GM12878 (cell line): ENCODE results near the gene FALEC. TPM values are rescaled to one million over a fixed set of nuclear protein-coding genes. Genes with fewer than 3 reads are reported as not detected.

Source experiments
- BACH1 ChIP-seq: fragments of 450-650 bp; IDR thresholded peaks from 2 replicates; pipeline ENCODE4 v1.6.1; 2017; ENCODE audit warnings: mild to moderate bottlenecking, borderline replicate concordance
- BCL3 ChIP-seq: IDR thresholded peaks from 2 replicates; pipeline ENCODE4 v1.6.1; 2011; ENCODE audit warnings: borderline replicate concordance, low read depth, mild to moderate bottlenecking, moderate library complexity, low read length; ENCODE audit not compliant: insufficient read depth, poor library complexity, severe bottlenecking
- CBX3 ChIP-seq: fragments of 200-600 bp; sonication (generic); IDR thresholded peaks from 2 replicates; pipeline ENCODE4 v1.6.1; 2016; ENCODE audit warnings: low read depth, borderline replicate concordance
- CBX5 ChIP-seq: sonication (generic); IDR thresholded peaks from 2 replicates; pipeline ENCODE4 v1.6.1; 2016; ENCODE audit warnings: low read depth, moderate library complexity, mild to moderate bottlenecking, inconsistent platforms
- CHD2 ChIP-seq: IDR thresholded peaks from 2 replicates; pipeline ENCODE4 v1.6.1; 2011; ENCODE audit warnings: low read depth, low read length, improper control_type of control experiment, borderline replicate concordance
- E2F4 ChIP-seq: IDR thresholded peaks from 2 replicates; pipeline ENCODE4 v1.6.1; 2012; ENCODE audit warnings: low read depth, low read length, improper control_type of control experiment
- EP300 ChIP-seq, 2 experiments: fragments of 150-350 bp in 1 of 2; IDR thresholded peaks; 2 replicates each; pipeline ENCODE4 v1.6.1; 2011 to 2012; ENCODE audit warnings: low read depth in 2 of 2, low read length in 2 of 2, borderline replicate concordance in 1 of 2, improper control_type of control experiment in 1 of 2, inconsistent platforms in 1 of 2; ENCODE audit not compliant: control insufficient read depth in 1 of 2
- EZH2 ChIP-seq: IDR thresholded peaks from 2 replicates; pipeline ENCODE4 v1.6.1; 2012; ENCODE audit warnings: low read depth, mild to moderate bottlenecking, control low read depth, inconsistent platforms, low read length, borderline replicate concordance; ENCODE audit not compliant: control insufficient read depth
- HCFC1 ChIP-seq: fragments of 150-350 bp; IDR thresholded peaks from 2 replicates; pipeline ENCODE4 v1.6.1; 2014; ENCODE audit warnings: low read length
- KAT2A ChIP-seq: conservative IDR thresholded peaks from 2 replicates; pipeline ENCODE4 v1.6.1; 2011; ENCODE audit warnings: low read depth, low read length; ENCODE audit not compliant: control insufficient read depth
- KDM1A ChIP-seq: fragments of 200-600 bp; sonication (generic); IDR thresholded peaks from 2 replicates; pipeline ENCODE4 v1.6.1; 2016; ENCODE audit warnings: borderline replicate concordance
- KLF5 ChIP-seq: fragments of 450-650 bp; IDR thresholded peaks from 2 replicates; pipeline ENCODE4 v1.6.1; 2014; ENCODE audit warnings: mild to moderate bottlenecking; ENCODE audit not compliant: partially characterized antibody
- MEF2B ChIP-seq: fragments of 450-650 bp; IDR thresholded peaks from 2 replicates; pipeline ENCODE4 v1.6.1; 2018; ENCODE audit warnings: mild to moderate bottlenecking, moderate library complexity; ENCODE audit not compliant: partially characterized antibody, poor library complexity, severe bottlenecking
- NBN ChIP-seq: fragments of 450-650 bp; IDR thresholded peaks from 2 replicates; pipeline ENCODE4 v1.6.1; 2016
- NFIC ChIP-seq: IDR thresholded peaks from 2 replicates; pipeline ENCODE4 v1.6.1; 2012; ENCODE audit warnings: low read depth, mild to moderate bottlenecking, inconsistent platforms, low read length, moderate library complexity
- NR2C1 ChIP-seq: fragments of 450-650 bp; IDR thresholded peaks from 2 replicates; pipeline ENCODE4 v1.6.1; 2017; ENCODE audit warnings: antibody characterized with exemption, mild to moderate bottlenecking, moderate library complexity
- PBX3 ChIP-seq: IDR thresholded peaks from 2 replicates; pipeline ENCODE4 v1.6.1; 2011; ENCODE audit warnings: mild to moderate bottlenecking, low read depth, low read length, moderate library complexity; ENCODE audit not compliant: insufficient replicate concordance
- POU2F2 ChIP-seq: IDR thresholded peaks from 3 replicates; pipeline ENCODE4 v1.6.1; 2011; ENCODE audit warnings: low read depth, mild to moderate bottlenecking, low read length, borderline replicate concordance
- RBBP5 ChIP-seq: fragments of 200-600 bp; sonication (generic); conservative IDR thresholded peaks from 2 replicates; pipeline ENCODE4 v1.6.1; 2016
- RFX5 ChIP-seq: IDR thresholded peaks from 2 replicates; pipeline ENCODE4 v1.6.1; 2011; ENCODE audit warnings: low read depth, low read length, improper control_type of control experiment
- SIN3A ChIP-seq: IDR thresholded peaks from 2 replicates; pipeline ENCODE4 v1.6.1; 2012; ENCODE audit warnings: low read depth, low read length, improper control_type of control experiment
- SIX5 ChIP-seq: IDR thresholded peaks from 2 replicates; pipeline ENCODE4 v1.6.1; 2011; ENCODE audit warnings: mild to moderate bottlenecking, low read depth, low read length, moderate library complexity; ENCODE audit not compliant: severe bottlenecking
- TARDBP ChIP-seq: IDR thresholded peaks from 2 replicates; pipeline ENCODE4 v1.6.1; 2016; ENCODE audit warnings: borderline replicate concordance
- ZBED1 ChIP-seq: IDR thresholded peaks from 2 replicates; pipeline ENCODE4 v1.6.1; 2016; ENCODE audit warnings: borderline replicate concordance
- ZSCAN29 ChIP-seq: fragments of 450-650 bp; IDR thresholded peaks from 2 replicates; pipeline ENCODE4 v1.6.1; 2017; ENCODE audit warnings: mild to moderate bottlenecking, moderate library complexity
- polyA plus RNA-seq, 11 experiments: library from polyadenylated mRNA; depleted of rRNA in 4 of 11; unstranded in 6 of 11; stranded (reverse) in 5 of 11; fragments of >200 nt; fragmentation: Nextera tagmentation in 4 of 11; fragmentation: Illumina TruSeq in 1 of 11; extraction: Ambion mirVana in 4 of 11; extraction: Trizol in 1 of 11; gene quantifications; 1 replicate in 1 of 11; 2 replicates in 10 of 11; pipeline versions ENCODE4 v1.2.1 to v1.2.3, GENCODE V29; 2011 to 2016; ENCODE audit warnings: inconsistent platforms in 2 of 11, missing spikeins in 2 of 11, low read depth in 1 of 11
- total RNA-seq, 4 experiments: library from RNA; depleted of rRNA in 3 of 4; stranded (reverse); fragments of >200 nt in 3 of 4; fragmentation: Illumina TruSeq in 1 of 4; extraction: Trizol in 1 of 4; gene quantifications; 2 replicates each; pipeline versions ENCODE4 v1.2.1 to v1.2.3, GENCODE V29; 2013 to 2021

Gene FALEC
- total and polyA plus RNA-seq, 10 of the 15 experiments (the other 5 are each of a cell fraction or from before 2014, with no cell fraction given), result 0.21 to 0.71 (median 0.32) TPM; not detected in 3

GRCh38 chr1:150567717-150568593 is 52.4 kb downstream of the FALEC start (continued):
- TF ChIP-seq PBX3 (peak; percentile 26), POU2F2 (peak; percentile 56; the same call in 1 of the 3 replicates), CBX5 (no peak), E2F4 (peak; percentile 54; the same call in 1 of the 2 replicates), EZH2 (no peak), BACH1 (0 out of 2 replicates have a peak, but pooled peaks have one; percentile 8), CBX3 (no peak), TARDBP (no peak), MEF2B (peak; percentile 40), NBN (peak; percentile 77; the same call in 1 of the 2 replicates), EP300 (IDR thresholded peaks at IDR 0.05; ENCODE audit: borderline replicate concordance in 1 of 2, control insufficient read depth in 1 of 2, low read depth in 2 of 2, low read length in 2 of 2) (peak in 1 of 2 experiments; percentile 42; a peak in 1 of 4 replicates), ZBED1 (no peak), RFX5 (no peak), SIX5 (no peak), KAT2A (no peak), NFIC (no peak), ZSCAN29 (no peak), KLF5 (no peak), SIN3A (no peak; the same call in 1 of the 2 replicates), RBBP5 (no peak), KDM1A (0 out of 2 replicates have a peak, but pooled peaks have one; percentile 44), BCL3 (no peak), HCFC1 (no peak), NR2C1 (no peak), CHD2 (no peak; the same call in 1 of the 2 replicates)
